ENCODE measurements around the gene SEMA3A.
"Not testable (repeated sequence)": the region's sequence is repeated elsewhere in the genome, so short reads cannot be mapped to it uniquely, and the experiment has no call there.

Gene SEMA3A

DNA sequence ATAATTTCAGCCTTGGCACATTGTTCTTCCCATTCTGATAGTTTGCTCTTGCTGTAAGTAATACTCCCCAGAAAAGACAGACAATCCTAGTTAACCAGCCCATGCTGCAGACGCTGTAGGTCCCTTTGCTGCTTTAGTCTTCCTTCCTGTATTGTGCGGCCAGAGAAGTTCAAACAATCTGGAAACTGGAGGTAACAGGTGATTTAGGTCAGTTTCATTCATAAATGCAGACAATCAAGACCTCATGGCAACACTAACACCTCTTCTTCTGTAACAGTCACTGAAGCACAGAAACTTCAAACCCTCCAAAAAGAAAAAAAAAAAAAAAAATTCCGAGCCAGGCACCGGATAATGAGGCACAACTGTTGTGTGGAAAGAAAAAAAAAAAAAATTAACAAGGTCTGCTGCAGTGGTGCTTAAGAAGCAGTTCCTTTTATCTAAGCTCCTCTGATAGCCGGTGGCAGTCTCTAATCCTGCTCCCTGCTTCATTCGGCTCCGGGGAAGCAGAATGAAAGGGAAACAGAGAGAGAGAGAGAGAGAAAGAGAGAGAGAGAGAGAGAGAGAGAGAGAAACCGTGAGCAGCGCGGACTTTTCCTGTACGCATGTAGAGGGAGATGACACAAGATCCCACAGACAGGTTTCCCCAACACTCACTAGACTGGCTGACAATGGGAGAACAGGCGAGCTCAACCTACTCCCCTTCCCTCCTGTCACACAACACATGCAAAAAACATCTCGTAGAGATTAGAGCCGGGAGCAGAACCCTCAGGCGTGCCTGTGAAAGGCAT lies at the start of gene SEMA3A:
Gene SEMA3A (minus strand): TSS at position 306 of the 788 bp plus-strand sequence. CDS start 203 bp downstream, at position 103.
- Mint-ChIP-seq H3K4me3 (peak within 1 kb of the TSS; percentile 77), H3K9me3 (no peaks in the 10 kb centered on the region), H3K27ac (peak within 1 kb of the TSS; percentile 78), H3K27me3 (peaks cover 7% of the 10 kb centered on the region), H3K36me3 (ENCODE audit: low read depth) (no peaks in the 10 kb centered on the region), H3K4me1 (ENCODE audit: low read depth) (peaks cover 24% of the 10 kb centered on the region)
- intact Hi-C loops (cut with micrococcal nuclease) = no loop called here

DNA sequence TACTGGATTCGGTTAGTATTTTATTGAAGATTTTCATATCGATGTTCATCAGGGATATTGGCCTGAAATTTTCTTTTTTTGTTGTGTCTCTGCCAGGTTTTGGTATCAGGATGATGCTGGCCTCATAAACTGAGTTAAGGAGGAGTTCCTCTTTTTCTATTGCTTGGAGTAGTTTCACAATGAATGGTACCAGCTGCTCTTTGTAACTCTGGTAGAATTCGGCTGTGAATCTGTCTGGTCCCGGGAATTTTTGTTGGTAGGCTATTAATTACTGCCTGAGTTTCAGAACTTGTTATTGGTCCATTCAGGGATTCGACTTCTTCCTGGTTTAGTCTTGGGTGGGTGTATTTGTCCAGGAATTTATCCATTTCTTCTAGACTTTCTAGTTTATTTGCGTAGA lies 48.4 kb upstream of the SEMA3A start:
- Mint-ChIP-seq H3K27ac (peak overlapping the region; percentile 11), H3K36me3 (ENCODE audit: low read depth) (peaks cover 12% of the 10 kb centered on the region), H3K4me1 (ENCODE audit: low read depth) (peaks cover 31% of the 10 kb centered on the region), H3K9me3 (peaks cover 35% of the 10 kb centered on the region)
- intact Hi-C loops (cut with micrococcal nuclease); H3K4me3 Mint-ChIP-seq; H3K27me3 Mint-ChIP-seq: not testable (repeated sequence)

DNA sequence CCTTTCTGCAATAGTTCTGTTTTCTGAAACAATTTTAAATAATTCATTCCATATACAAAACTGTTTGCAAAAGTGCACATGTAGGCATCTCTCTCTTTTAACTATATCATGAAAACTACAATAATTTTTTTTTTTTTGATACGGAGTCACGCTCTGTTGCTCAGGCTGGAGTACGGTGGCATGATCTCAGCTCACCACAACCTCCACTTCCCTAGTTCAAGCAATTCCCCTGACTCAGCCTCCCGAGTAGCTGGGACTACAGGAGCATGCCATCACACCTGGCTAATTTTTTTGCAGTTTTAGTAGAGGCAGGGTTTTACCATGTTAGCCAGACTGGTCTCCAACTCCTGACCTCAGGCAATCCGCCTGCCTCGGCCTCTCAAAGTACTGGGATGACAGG lies 44.0 kb upstream of the SEMA3A start:
- Mint-ChIP-seq H3K4me1 (ENCODE audit: low read depth) (peaks cover 41% of the 10 kb centered on the region), H3K27me3 (peaks cover 4% of the 10 kb centered on the region), H3K27ac (no peak overlapping the region), H3K4me3 (no peak overlapping the region), H3K9me3 (peaks cover 12% of the 10 kb centered on the region), H3K36me3 (ENCODE audit: low read depth) (no peaks in the 10 kb centered on the region)
- intact Hi-C loops (cut with micrococcal nuclease) = no loop called here

DNA sequence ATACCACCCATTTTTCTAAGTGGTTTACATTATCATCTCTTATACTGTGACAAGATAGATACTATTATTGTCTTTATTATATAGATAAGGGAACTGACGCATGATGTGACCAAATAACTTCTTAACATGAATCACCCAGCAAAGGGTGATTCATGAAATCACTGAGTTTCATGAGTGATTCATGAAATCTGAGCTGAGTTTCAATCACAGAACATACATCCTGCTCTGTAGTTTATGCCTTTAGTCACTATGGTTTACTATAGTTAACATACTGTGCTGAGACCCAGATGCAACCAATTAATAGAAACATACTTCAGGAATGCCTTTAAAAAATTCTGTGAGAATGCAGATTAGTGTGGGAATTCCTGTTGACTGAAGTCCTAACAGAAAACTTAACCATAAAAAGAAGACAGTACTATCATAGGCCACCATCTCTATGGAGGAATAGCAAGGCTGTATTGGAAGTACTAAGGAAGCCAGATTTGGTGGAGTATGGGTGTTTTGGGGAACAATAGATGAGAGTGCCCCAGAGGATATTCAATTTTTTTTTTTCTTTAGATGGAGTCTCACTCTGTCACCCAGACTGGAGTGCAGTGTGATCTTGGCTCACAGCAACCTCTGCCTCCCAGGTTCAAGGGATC lies 43.1 kb upstream of the SEMA3A start:
- Mint-ChIP-seq H3K4me3 (no peak overlapping the region), H3K9me3 (peaks cover 9% of the 10 kb centered on the region), H3K27ac (no peak overlapping the region), H3K4me1 (ENCODE audit: low read depth) (peaks cover 31% of the 10 kb centered on the region), H3K27me3 (peaks cover 4% of the 10 kb centered on the region), H3K36me3 (ENCODE audit: low read depth) (no peaks in the 10 kb centered on the region)
- intact Hi-C loops (cut with micrococcal nuclease) = no loop called here

DNA sequence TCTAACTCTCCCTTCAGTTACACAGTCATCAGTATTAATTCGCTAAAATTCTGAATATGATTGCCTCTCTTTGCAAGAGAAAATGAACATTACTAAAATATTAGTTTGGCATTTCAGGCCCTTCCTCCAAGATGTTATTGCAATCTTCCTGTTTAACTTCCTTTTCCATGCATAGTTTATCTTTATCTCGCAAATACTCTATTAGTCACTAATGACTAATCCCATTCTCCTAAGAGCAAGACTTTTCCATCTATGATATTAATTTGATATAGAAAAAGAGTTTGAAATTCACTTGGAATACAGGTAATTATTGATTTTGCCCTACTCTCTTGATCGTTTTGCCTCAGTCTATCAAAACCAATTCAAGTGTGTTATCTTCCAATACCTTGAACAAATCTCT lies 41.8 kb upstream of the SEMA3A start:
- Mint-ChIP-seq H3K4me1 (ENCODE audit: low read depth) (peaks cover 26% of the 10 kb centered on the region), H3K27me3 (peaks cover 4% of the 10 kb centered on the region), H3K27ac (no peak overlapping the region), H3K4me3 (no peak overlapping the region), H3K9me3 (peaks cover 9% of the 10 kb centered on the region), H3K36me3 (ENCODE audit: low read depth) (no peaks in the 10 kb centered on the region)
- intact Hi-C loops (cut with micrococcal nuclease) = no loop called here

DNA sequence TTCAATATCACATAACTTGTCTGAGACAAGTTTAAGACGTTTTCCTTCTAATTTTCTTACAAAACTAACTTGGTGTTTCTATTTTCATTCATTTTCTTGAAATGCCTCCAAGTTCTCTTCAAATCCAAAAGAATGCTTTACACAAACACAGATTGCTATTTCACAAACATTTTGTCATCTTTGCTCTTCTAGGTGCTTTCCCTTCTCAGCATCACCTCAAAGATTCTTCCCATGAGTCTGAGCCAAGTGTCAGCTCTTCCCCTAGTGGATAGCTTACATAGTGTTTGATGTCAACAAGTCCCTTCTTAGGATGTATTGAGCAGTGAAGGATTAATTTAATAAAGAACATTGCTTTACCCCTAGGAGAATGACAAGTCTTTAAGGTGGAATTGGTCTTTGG lies 38.1 kb upstream of the SEMA3A start:
- Mint-ChIP-seq H3K9me3 (peaks cover 18% of the 10 kb centered on the region), H3K4me1 (ENCODE audit: low read depth) (peaks cover 26% of the 10 kb centered on the region), H3K27ac (no peak overlapping the region), H3K4me3 (no peak overlapping the region), H3K27me3 (no peaks in the 10 kb centered on the region), H3K36me3 (ENCODE audit: low read depth) (no peaks in the 10 kb centered on the region)
- intact Hi-C loops (cut with micrococcal nuclease) = no loop called here

DNA sequence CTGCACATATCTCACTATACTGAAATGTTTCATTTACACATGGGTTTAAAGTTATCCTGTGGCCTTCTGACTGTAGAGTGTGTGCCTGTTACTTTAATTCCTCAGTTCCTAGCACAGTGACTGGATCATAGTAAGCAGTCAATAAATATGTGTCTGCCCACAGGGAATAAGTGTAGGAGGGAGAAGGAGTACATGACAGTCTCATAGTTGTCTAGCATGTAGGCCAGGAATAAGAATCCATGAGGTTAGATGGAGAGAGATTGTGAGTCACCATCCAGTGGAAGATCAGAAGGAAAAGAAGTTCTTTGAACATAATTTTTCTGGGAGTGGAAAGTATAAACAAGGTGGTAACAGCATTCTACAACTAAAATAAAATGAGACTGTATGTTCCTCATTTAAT lies 36.6 kb upstream of the SEMA3A start:
- no peaks in the 10 kb centered on the region for H3K36me3 Mint-ChIP-seq (ENCODE audit: low read depth)
- intact Hi-C loops (cut with micrococcal nuclease) = no loop called here
- H3K27me3 Mint-ChIP-seq = no peaks in the 10 kb centered on the region
- H3K4me3 Mint-ChIP-seq = no peak overlapping the region
- H3K4me1 Mint-ChIP-seq (ENCODE audit: low read depth) = peaks cover 12% of the 10 kb centered on the region
- no peak overlapping the region for H3K27ac Mint-ChIP-seq
- peaks cover 20% of the 10 kb centered on the region for H3K9me3 Mint-ChIP-seq

DNA sequence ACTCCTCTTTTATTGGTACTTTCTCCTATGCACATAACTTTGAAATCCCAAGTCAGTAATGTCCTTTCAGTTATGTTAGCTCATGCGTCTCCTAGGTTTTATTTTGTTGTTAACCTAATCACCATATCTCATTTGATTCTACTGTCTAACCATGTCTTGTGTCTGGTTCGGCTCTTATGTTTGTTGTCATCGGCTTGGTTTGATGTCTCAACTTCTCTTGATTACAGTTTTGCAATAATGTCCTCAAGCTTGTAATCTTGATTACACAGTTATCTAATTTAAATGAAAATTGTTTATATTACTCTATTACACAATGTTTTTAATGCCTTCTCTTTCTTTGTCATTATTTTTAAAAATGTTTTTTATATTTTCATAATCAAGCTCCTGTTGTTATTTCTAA lies 35.9 kb upstream of the SEMA3A start:
- Mint-ChIP-seq H3K9me3 (peaks cover 20% of the 10 kb centered on the region), H3K36me3 (ENCODE audit: low read depth) (no peaks in the 10 kb centered on the region), H3K4me1 (ENCODE audit: low read depth) (peaks cover 6% of the 10 kb centered on the region), H3K4me3 (no peak overlapping the region), H3K27ac (no peak overlapping the region), H3K27me3 (no peaks in the 10 kb centered on the region)
- intact Hi-C loops (cut with micrococcal nuclease) = no loop called here

DNA sequence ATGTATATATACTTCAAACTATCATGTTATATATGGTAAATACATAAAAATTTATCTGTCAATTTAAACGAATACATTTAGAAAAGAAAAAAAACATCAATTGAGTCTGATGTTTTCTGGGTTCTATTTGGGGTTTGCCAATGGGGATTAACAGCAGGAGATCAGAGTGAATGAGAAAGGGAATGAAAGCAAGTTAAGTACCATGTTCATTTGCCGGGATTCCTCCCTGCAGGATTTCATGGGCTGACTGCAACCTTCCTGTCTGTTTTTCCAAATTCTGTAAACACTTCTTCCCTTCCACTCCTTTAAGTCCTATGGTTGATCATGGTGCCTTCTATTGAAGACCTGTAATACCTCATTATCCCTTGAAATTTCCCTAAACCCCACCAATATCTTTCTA lies 33.9 kb upstream of the SEMA3A start:
- intact Hi-C loops (cut with micrococcal nuclease) = no loop called here
- Mint-ChIP-seq H3K27ac (no peak overlapping the region), H3K36me3 (ENCODE audit: low read depth) (no peaks in the 10 kb centered on the region), H3K4me1 (ENCODE audit: low read depth) (peaks cover 5% of the 10 kb centered on the region), H3K9me3 (peaks cover 20% of the 10 kb centered on the region), H3K27me3 (no peaks in the 10 kb centered on the region), H3K4me3 (no peak overlapping the region)

DNA sequence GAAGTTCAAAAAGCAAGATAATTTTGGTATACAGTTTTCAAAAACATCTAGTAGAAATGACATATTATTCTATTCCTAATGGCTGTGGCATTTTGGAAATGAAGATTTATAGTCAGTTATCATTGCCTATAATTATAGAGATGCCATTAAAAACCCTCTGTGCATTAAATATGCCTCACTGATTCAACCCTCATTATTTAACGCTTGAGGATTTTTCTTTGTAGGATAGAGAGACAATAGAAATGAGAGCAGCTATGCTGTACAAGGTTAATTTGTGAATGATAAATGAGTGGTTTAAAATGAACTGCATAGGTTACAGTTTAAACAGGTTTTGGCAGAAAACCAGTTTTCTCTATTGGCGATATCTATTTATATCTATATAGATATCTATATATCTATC lies 32.2 kb upstream of the SEMA3A start:
- intact Hi-C loops (cut with micrococcal nuclease) = no loop called here
- H3K27ac Mint-ChIP-seq = no peak overlapping the region
- no peaks in the 10 kb centered on the region for H3K27me3 Mint-ChIP-seq
- peaks cover 20% of the 10 kb centered on the region for H3K9me3 Mint-ChIP-seq
- H3K4me1 Mint-ChIP-seq (ENCODE audit: low read depth) = peaks cover 5% of the 10 kb centered on the region
- H3K36me3 Mint-ChIP-seq (ENCODE audit: low read depth) = no peaks in the 10 kb centered on the region
- no peak overlapping the region for H3K4me3 Mint-ChIP-seq

DNA sequence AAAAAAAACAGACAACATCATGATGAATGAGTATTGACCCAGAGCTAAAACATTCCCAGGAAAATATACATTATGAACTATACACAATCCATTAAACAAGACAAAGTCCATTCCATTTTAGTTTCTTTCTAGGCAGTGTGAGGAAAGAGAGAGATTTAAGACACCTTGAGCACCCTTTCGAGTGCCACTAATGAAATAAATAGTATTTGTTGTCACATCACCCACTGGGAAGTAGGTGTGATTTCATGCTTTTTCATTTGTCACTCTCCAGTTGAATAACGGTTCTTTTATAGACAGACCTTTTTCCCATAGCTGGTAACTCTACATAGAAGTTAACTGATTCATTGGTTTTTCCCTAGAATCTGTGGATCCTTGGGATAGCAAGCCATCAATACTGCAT lies 29.9 kb upstream of the SEMA3A start:
- intact Hi-C loops (cut with micrococcal nuclease) = no loop called here
- Mint-ChIP-seq H3K36me3 (ENCODE audit: low read depth) (no peaks in the 10 kb centered on the region), H3K9me3 (peaks cover 10% of the 10 kb centered on the region)

DNA sequence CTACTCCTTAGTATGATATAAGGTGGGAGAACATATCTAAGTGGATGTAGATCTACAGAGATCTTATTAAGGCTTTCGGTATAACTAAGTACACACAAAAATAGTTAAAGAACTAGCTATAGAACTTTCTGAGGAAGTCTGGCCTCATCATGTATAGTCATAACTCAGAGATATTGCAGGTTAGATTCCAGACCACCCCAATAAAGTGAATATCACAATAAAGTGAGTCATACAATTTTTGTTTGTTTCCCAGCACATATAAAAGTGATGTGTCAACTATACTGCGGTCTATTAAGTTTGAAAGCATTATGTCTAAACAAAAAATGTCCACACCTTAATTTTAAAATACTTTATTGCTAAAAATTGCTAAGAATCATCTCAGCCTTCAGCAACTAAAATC lies 24.7 kb upstream of the SEMA3A start:
- Mint-ChIP-seq H3K27ac (no peak overlapping the region), H3K9me3 (no peaks in the 10 kb centered on the region), H3K4me3 (no peak overlapping the region), H3K27me3 (no peaks in the 10 kb centered on the region), H3K4me1 (ENCODE audit: low read depth) (peaks cover 5% of the 10 kb centered on the region), H3K36me3 (ENCODE audit: low read depth) (no peaks in the 10 kb centered on the region)
- intact Hi-C loops (cut with micrococcal nuclease) = no loop called here

More for the DNA sequence above, 29.9 kb upstream of the SEMA3A start:
- no peak overlapping the region for H3K4me3 Mint-ChIP-seq
- H3K27ac Mint-ChIP-seq = no peak overlapping the region
- H3K4me1 Mint-ChIP-seq (ENCODE audit: low read depth) = no peaks in the 10 kb centered on the region
- H3K27me3 Mint-ChIP-seq = no peaks in the 10 kb centered on the region

DNA sequence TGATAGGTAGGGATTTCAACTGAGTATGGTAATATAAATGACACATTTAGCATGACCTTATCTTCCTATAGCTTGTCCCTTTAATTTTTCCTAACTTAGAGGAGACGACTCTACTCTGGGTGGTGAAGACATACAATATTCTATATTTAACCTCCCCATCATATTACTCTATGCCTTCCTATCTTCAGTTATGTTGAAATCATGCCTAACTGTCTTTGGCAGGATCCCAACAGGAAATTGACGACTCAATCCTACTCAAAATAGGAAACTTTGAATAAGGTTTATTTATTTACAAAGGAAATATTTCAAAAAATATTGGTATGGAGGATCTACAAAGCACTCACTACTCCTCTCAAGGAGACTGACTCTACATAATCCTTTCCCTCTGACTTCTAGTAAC lies 24.1 kb upstream of the SEMA3A start:
- no peak overlapping the region for H3K27ac Mint-ChIP-seq
- no peak overlapping the region for H3K4me3 Mint-ChIP-seq
- H3K9me3 Mint-ChIP-seq = no peaks in the 10 kb centered on the region
- no peaks in the 10 kb centered on the region for H3K36me3 Mint-ChIP-seq (ENCODE audit: low read depth)
- no peaks in the 10 kb centered on the region for H3K27me3 Mint-ChIP-seq
- intact Hi-C loops (cut with micrococcal nuclease) = no loop called here
- peaks cover 5% of the 10 kb centered on the region for H3K4me1 Mint-ChIP-seq (ENCODE audit: low read depth)

DNA sequence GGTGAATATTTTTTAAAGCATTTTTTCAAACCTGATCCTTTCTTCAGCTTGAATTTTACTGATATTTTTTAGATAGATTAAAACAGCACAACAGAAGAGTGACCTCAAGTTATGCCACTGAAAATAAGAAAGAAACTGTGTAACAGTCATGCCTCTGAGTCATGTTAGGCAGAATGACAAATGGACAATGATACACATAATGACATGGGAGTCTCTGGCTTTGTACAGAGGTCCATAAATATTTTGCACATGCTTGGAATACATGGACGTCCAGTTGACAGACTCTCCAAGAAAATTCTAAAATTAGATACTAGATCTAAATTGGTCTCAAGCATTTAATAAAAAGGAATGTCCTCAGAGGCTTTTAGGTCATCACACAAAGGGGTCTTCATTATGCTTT lies 21.9 kb upstream of the SEMA3A start:
- no peak overlapping the region for H3K4me3 Mint-ChIP-seq
- H3K27ac Mint-ChIP-seq = no peak overlapping the region
- H3K27me3 Mint-ChIP-seq = no peaks in the 10 kb centered on the region
- intact Hi-C loops (cut with micrococcal nuclease) = no loop called here
- H3K9me3 Mint-ChIP-seq = no peaks in the 10 kb centered on the region
- H3K36me3 Mint-ChIP-seq (ENCODE audit: low read depth) = no peaks in the 10 kb centered on the region
- peaks cover 5% of the 10 kb centered on the region for H3K4me1 Mint-ChIP-seq (ENCODE audit: low read depth)

DNA sequence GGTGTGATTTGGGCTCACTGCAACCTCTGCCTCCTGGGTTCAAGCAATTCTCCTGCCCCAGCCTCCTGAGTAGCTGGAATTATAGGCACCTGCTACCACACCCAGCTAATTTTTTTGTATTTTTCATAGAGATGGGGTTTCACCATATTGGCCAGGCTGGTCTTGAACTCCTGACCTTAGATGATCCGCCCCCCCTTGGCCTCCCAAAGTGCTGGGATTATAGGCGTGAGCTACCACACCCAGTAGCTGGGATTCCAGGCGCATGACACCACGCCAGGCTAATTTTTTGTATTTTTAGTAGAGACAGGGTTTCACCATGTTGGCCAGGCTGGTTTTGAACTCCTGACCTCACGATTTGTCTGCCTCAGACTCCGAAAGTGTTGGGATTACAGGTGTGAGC lies 20.2 kb upstream of the SEMA3A start:
- H3K36me3 Mint-ChIP-seq (ENCODE audit: low read depth); H3K4me3 Mint-ChIP-seq; H3K9me3 Mint-ChIP-seq; H3K4me1 Mint-ChIP-seq (ENCODE audit: low read depth); H3K27me3 Mint-ChIP-seq; H3K27ac Mint-ChIP-seq; intact Hi-C loops (cut with micrococcal nuclease): not testable (repeated sequence)
